Midbrain (tissue), 1 donor: Measurements from ENCODE around the gene ACTL7A.
"Not testable (repeated sequence)": the region's sequence is repeated elsewhere in the genome, so short reads cannot be mapped to it uniquely, and the experiment has no call there.

ENCODE experiments used
- DNase-seq: peaks from one replicate; lab custom pipeline; 2025; lab: John Stamatoyannopoulos, UW

ACTL7A gene, protein sequence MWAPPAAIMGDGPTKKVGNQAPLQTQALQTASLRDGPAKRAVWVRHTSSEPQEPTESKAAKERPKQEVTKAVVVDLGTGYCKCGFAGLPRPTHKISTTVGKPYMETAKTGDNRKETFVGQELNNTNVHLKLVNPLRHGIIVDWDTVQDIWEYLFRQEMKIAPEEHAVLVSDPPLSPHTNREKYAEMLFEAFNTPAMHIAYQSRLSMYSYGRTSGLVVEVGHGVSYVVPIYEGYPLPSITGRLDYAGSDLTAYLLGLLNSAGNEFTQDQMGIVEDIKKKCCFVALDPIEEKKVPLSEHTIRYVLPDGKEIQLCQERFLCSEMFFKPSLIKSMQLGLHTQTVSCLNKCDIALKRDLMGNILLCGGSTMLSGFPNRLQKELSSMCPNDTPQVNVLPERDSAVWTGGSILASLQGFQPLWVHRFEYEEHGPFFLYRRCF

DNA sequence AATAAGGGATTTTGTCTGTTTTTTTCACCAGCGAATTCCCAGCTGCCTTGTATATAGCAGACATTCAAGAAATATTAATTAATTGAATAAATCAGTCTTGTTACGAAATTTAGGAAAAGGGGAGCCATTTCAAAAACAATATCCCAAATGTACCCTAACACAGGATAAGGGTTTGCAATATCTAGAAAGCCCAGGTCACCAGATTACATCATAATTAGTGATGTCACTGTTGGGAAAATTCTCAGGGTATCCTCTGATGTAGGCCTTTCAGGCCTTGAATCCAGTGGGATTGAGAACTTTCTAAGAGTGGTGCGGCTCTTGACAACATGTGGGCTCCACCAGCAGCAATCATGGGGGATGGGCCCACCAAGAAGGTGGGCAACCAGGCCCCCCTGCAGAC, at the start of gene ACTL7A:
TSS of gene ACTL7A (plus strand) at position 270 of the 400 bp plus-strand sequence. CDS start at position 327, 57 bp downstream.
- DNase-seq: no peak

DNA sequence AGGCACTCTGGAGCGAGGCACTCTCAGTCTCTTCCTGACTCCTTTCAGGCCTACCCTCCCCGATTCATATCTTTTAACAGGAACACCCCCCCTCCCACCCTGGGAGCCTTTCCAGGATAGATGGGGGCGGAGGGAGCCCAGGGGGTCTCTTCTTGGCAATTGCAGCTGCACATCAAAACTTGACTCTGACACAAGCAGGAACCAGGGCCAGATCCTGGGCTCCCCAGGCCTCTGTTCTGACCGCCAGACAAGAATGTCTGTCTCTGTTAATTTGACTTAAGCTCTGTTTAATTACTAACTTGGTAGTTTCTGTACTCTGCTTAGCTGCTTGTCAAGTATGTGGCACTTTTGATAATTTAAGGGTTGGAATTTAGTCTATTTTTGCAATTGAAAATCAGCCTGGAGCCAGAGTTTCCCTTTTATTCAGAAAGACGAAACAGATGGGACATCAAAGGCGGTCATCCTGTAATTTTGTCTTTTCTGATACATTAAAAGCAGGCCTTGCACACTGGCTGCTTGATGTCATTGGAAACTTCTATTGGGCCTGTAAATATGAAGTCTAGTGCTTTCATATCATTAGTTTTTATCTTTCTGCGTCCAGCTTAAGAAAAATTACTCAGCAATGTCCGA, 49.6 kb upstream of the ACTL7A start:
- DNase-seq: no peak

DNA sequence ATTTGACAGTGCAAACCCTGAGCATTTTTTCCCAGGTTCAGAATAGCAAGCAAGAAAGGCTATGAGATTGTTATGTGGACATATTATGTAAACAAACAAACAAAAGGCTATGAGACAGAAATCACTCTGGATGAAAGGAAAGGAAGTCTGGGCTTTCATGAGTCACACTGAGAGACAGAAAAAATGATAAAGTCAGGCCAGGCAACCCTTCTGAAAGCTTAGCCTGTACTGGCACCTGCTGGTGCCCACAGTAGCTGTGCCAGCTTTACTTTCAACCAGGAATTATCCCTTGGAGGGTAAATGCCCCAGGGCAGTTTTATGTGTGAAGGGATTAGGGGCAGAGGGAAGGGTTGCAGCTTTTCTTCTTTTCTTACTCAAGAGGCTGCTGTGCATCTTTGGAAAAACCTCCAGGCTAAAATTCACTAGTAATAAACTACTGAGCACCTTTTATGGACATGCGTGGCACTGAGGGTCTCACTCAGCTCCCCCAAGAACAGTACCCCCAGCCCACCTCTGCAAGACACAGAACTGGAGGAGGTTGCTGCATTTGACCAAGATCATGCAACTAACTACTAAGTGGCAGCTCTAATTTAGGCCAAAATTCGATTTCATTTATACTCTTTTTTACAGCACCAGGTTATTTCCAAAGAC, 48.0 kb upstream of the ACTL7A start:
- DNase-seq: peak; percentile 54

DNA sequence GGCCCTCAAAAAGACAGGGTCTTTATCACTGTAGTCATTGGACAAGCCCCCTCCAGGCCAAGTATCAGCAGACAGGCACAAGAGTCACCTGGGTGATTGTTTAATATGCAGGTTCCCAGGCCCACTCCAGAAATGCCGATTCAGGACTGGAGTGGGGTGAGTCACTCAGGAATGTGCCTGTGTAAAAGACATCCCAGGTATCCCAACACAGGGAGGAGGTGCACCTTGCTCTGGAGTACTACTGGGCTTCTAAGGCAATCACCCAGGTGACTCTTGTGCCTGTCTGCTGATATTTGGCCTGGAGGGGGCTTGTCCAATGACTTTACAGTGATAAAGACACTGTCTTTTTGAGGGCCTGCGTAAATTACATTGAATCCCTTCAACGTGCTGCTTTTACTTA, 46.9 kb upstream of the ACTL7A start:
- DNase-seq: no peak

DNA sequence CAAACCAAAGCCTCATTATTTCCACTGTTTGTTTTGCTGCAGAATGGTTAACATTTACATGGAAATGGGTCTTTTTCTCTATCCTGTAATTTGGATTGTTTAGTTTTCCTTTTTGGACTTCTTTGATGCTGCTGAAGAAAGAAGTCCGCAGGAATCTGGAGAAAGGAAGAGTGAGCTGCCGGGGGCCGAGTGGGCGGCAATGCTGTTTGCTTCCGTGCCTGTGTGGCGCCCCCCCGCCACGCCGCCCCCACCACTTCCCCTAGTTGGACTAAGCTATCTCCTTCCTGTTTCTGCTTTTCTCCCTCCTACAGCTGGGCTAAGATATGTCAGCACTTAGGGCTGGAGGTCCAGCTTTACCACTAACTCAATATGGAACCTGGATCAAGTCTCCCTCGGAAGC, 46.0 kb upstream of the ACTL7A start:
- DNase-seq: no peak

DNA sequence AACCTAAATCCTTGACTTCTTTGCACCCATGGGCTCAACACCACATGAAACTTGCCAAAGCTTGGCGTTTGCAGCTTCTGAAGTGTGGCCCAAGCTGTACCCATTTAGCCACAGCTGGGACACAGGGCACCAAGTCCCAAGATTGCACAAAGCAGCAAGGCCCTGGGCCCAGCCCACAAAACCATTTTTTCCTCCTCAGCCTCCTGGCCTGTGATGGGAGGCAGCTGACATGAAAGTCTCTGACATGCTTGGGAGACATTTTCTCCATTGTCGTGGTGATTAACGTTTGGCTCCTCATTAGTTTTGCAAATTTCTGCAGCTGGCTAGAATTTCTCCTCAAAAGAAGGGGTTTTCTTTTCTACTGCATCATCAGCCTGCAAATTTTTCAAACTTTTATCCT, 38.2 kb upstream of the ACTL7A start:
- no peak for DNase-seq

DNA sequence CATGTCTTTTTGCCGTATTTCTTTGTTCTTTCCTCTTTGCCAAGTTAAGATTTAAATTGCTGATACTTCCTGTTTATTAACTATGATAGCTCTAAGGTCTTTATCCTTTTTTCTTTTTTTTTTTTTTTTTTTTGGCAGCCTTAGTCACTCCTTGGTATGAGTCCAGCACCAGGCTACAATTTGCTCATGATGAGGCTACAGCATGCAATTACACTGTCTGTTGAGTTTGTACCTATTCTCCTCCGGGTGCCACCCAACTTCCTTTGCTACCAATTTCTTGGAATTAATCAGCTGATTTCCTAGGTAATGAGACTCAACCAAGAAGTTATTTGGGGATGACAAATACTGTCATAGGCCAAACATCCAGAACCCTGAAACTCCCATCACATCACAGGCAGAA, 31.8 kb upstream of the ACTL7A start:
- DNase-seq: no peak

DNA sequence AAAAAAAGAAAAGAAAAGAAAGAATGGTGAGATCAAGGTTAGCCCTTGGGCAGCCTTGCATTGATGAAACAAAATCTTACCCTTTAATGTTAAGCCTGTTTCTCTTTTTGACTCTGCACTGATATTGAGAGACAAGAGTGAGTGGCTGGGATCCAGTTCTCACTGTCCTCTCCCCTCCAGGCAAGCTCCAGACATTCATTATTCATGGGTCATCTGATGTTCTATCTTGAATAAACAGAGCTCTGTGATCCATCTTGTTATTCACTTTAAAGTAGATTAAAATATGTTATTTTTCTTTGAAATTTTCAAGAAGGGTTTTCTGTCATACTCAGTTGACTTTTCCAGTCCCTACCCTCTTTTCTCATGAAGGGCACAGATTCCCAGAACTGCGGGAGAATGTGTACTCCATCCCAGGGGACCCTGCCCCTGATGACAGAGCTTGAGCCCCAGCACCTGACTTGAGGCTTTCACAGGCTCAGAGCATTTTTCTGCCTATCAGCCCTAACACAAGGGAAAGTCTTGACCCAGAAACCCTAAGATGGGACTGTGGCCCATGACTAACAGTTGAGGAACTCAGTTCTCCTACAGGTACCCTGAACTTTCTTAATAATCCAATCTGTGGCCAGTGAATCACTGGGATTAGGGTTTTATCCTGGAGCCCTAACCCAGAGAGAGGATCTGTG, 30.4 kb upstream of the ACTL7A start:
- DNase-seq: no peak

DNA sequence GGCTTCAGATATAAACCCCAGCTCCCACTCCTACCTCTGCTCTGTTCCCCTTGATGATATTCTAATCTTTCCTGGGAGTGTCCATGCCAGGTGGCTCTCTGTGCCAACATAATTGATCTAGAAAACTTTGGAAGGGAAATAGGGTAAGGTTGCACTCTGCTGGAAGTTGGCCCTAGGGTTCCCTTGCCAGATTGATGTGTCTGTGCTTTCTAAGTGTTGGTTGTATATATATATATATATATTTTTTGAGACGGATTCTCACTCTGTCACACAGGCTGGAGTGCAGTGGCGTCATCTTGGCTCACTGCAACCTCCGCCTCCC, 29.9 kb upstream of the ACTL7A start:
- DNase-seq: no peak

DNA sequence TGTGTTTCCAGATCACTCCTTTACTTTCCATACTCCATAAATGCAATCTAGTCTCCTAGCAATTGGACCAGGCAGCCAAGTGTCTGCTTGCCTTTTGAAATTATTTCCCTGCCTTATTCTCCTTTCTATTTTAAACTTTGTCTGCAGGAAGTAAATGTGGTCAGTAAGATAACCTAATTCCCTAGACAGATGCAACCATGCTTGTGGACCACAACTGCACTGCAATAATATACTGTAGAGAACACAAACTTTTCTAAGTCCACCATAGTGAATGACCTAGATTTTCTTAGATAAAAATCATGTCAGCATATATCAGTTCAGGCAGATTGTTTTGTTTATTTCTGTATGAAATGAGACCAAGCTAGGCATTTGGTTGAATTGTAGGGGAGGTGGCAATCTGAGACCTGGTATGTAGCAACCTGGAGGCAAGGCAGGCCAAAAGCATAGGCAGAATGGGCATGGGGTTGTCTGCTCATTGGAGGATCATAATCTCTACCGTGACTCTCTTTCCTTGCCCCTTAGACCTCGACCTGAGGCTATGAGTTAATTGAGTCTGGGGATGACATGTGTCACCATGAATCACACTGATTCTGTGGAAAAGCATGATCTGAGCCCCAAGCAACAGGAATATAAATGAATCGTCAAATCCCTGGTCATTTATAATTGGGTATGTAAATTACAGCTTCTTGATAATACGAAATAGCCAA, 27.0 kb upstream of the ACTL7A start:
- DNase-seq: no peak

DNA sequence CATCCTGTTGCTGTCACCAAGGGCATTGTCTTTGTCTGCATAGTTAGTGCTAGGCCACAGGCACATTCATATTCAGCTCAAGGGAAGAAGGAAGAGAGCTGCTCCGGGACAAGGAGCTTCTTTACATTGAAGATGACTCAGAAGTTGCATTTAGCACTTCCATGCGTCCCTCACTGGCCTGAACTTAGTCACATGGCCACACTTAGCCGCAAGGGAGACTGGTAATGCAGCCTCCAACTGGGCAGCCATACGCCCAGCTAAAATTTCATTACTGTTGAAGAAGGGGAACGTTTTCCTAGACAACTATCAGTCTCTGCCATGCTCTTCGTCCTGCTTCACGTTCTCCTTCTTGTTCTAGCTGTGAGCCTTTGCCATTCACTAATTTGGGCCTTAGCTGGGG, 26.2 kb upstream of the ACTL7A start:
- no peak for DNase-seq

DNA sequence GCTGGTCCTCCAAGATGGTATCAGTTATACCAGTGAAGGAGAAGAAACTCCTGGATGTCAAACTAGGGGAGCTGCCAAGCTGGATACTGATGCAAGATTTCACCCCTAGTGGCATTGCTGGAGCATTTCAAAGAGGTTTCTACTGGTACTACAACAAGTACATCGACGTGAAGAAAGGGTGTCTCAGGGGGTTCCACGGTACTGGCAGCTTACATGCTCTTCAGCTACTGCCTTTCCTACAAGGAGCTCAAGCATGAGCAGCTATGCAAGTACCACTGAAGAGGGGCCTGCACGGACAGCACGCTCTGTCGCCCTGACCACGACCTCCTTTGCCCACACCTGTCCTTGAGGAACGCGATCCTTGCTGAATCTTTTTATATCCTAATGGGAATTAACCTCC, 25.7 kb upstream of the ACTL7A start:
- no peak for DNase-seq

DNA sequence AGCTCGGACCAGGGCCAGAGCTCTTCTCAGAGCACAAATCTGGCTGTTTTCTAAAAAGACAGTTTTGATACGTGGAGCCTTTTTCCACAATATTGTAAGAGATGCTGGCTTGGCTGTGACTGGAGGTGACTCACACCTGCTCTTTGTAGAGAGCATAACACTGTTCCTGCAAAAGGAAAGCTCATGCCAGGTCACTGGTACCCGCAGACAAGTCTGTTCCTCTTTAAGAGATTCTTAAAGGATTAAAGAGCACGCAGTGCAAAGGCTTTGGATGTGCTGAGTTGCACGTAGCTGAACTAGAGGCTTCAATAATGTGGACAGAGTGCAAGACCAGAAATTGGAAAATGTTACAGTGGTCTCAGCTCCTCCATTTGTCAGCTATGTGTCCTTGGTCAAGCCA, 25.3 kb upstream of the ACTL7A start:
- DNase-seq: no peak

DNA sequence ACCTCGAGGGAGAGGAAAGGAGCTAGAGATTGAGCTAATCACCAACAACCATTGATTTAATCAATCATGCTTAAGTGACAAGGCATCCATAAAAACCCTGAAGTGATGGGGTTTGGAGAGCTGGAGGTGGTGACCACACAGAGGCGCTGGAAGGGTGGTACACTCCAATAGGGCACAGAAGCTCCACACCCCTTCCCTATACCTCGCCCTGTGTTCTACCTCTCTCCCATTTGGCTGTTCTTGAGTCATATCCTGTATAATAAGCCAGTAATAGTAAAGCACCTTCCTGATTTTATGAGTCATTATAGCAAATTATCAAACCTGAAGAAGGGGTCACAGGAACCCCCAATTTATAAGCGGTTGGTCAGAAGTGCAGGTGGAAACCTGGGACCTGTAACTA, 24.5 kb upstream of the ACTL7A start:
- DNase-seq: no peak

DNA sequence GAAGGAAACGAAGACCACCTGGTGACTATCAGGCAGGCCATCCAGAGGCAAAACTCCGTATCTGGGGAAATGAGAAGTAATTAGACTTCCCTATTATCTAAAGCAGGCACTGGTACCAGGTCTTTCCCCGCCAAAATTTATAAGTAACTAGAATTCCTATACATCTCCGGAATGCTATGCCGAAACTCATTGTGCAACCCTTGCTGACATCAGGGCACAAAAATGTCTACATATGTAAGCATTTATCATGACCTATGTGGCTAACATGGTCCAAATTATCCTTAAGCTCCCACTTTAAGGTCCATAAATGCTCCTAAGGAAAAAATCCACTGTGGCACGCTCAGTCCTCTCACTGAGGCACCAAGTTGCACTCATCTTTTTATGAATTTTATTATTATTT, 24.0 kb upstream of the ACTL7A start:
- no peak for DNase-seq

DNA sequence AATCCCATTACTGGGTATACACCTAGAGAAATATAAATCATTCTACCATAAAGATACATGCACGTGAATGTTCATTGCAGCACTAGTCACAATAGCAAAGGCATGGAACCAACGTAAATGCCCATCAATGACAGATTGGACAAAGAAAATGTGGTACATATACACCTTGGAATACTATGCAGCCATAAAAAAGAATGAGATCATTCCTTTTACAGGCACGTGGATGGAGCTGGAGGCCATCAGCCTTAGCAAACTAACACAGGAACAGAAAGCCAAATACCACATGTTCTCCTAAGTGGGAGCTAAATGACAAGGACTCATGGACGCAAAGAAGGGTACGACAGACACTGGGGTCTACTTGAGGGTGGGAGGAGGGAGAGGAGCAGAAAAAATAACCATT, 22.5 kb upstream of the ACTL7A start:
- not testable (repeated sequence) for DNase-seq

DNA sequence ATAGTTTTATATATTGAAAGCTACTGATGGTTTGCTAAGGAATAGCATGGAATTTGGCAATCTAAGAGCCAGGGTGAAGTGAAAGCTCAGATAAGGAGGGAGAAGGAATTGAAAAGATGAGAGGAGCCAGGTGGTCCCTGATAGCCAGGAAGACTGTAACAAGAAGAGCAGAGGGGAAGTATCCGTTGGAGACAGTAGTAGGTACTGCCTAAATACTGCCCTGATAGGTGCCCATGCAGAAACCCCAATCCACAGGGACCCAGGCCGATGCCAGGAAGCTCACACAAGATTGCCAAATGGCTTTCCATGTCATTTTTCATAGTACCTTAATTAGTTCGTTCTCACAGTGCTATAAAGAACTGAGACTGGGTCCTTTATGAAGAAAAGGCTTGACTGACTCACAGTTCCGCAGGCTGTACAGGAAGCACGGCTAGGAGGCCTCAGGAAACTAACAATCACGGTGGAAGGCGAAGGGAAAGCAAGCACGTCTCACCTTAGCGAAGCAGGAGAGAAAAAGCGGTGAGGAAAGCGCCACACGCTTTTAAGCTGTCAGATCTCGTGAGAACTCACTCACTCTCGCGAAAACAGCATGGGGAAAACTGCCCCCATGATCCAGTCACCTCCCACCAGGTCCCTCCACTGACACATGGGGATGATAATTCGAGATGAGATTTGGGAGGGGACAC, 19.3 kb upstream of the ACTL7A start:
- DNase-seq: no peak

DNA sequence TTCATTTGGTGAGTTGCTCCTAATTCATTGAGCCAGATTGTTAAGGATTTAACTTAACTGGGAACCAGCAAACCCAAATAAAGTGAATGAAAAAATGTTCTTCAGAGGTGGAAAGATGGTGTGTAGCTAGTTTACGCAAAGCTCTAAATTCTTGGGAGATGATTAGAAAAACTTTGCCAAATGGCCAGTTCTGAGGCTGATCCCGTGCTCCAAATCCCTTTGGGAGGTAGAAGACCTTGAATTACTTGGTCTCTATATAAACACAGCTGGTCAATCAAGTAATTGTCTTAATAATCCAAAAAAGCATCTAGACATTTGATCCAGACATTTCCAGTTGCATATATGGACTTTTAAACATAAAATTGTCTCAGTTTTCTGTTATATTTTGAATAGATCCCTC, 17.7 kb upstream of the ACTL7A start:
- DNase-seq: no peak

DNA sequence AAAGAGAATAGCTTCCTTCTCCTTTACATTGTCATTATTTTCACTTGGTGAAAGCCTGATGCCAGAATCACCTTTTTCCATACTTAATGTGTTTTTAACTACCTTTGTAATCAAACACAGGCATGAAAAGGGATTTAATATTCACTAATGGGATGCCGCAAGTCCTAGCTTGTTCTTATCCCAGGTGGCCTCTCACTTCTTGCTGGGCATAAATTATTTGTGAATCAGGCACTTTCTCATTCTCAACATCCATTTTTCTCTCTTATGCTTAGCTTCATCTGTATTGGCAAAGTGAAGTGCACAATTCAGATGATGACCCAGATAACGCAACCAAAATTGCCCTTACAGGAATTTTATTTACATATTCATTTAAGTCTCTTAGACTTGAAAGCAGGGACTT, 17.2 kb upstream of the ACTL7A start:
- DNase-seq: no peak

DNA sequence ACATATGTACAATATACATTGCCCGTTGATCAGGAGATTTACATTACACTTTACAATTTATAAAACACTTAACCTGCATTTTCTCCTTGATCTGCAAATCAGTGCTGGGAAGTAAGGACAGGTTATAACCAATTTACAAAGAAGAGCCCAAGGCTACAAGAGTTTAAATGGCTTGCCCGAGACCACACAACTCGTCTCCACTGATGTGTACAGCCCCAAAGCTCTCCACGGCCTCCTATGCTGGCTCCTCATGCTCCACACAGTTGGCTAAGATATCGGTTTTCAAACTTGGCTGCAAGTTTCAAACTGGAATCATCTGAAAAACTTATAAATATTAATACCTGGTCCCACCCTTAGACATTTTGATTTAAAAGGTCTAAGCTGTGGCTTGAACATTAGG, 16.6 kb upstream of the ACTL7A start:
- no peak for DNase-seq

DNA sequence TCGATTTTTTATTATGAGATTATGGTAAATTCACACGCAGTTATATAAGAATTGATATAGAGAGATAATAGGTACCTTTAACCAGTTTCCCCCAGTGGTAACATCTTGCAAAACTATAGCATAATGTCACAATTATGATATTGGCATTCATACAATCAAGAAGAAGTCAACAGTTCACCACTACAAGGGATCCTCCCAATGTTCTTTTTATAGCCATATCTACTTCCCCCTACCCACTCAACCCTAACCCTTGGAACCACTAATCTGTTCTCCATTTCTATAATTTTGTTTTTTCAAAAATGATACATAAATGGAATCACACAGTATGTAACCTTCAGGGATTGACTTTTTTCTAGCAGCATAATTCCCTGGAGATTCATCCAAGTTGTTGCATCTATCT, 16.1 kb upstream of the ACTL7A start:
- DNase-seq: no peak

DNA sequence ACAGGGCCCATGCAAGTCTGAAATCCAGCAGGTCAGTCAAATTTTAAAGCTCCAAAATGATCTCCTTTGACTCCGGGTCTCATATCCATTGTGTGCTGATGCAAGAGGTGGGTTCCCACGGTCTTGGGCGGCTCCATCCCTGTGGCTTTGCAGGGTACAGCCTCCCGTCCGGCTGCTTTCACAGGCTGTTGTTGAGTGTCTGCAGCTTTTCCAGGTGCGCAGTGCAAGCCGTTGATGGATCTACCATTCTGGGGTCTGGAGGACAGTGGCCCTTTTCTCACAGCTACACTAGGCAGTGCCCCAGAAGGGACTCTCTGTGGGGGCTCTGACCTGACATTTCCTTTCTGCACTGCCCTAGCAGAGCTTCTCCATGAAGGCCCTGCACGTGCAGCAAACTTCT, 13.8 kb upstream of the ACTL7A start:
- not testable (repeated sequence) for DNase-seq
